ENCODE results near the gene TMEM167A.

Gene TMEM167A

GRCh38 chr5:83034528-83035207 is 42.5 kb downstream of the TMEM167A start:
- FAIRE-seq: no peak

- FAIRE-seq: no peak
These were observed 43.2 kb downstream of the TMEM167A start for GRCh38 chr5:83034036-83034435.

GRCh38 chr5:83031381-83031780 is 45.8 kb downstream of the TMEM167A start:
- no peak for FAIRE-seq

GRCh38 chr5:83029912-83030311 is 47.3 kb downstream of the TMEM167A start:
- FAIRE-seq: no peak

GRCh38 chr5:83026930-83027687 is 50.1 kb downstream of the TMEM167A start:
- no peak for FAIRE-seq

- no peak for FAIRE-seq
These were observed 50.7 kb downstream of the TMEM167A start for GRCh38 chr5:83026516-83026915.

GRCh38 chr5:83025690-83026478 is 51.3 kb downstream of the TMEM167A start:
- no peak for FAIRE-seq

- no peak for FAIRE-seq
These were observed 54.9 kb downstream of the TMEM167A start for GRCh38 chr5:83022334-83022733.

- FAIRE-seq: no peak
These were observed 61.5 kb downstream of the TMEM167A start for GRCh38 chr5:83015676-83016075.

GRCh38 chr5:83011985-83012384 is 65.2 kb downstream of the TMEM167A start:
- FAIRE-seq: no peak

- FAIRE-seq: no peak
These were observed 67.8 kb downstream of the TMEM167A start for GRCh38 chr5:83009408-83009807.

- FAIRE-seq: no peak
These were observed 69.4 kb downstream of the TMEM167A start for GRCh38 chr5:83007755-83008154.

GRCh38 chr5:83006683-83007283 is 70.4 kb downstream of the TMEM167A start:
- no peak for FAIRE-seq

- FAIRE-seq: no peak
These were observed 73.4 kb downstream of the TMEM167A start for GRCh38 chr5:83003791-83004190.

All from colon (tissue), 2 donors.